NCI-H2227 treated with DMSO at 0.1 percent for 48 hours (cell line): ENCODE measurements around the gene RIMKLA.

Experiments used
- DNase-seq: peaks from one replicate; lab custom pipeline; 2025; lab: John Stamatoyannopoulos, UW

Gene RIMKLA

GRCh38 chr1:42430286-42431135, 49.9 kb downstream of the RIMKLA start:
- no peak for DNase-seq

GRCh38 chr1:42431514-42431913, 50.9 kb downstream of the RIMKLA start:
- DNase-seq: no peak

GRCh38 chr1:42432714-42433113, 52.1 kb downstream of the RIMKLA start:
- DNase-seq: no peak

GRCh38 chr1:42433369-42433768, 52.8 kb downstream of the RIMKLA start:
- DNase-seq: no peak

GRCh38 chr1:42434340-42434739, 53.7 kb downstream of the RIMKLA start:
- DNase-seq: no peak

- no peak for DNase-seq
These were observed 59.3 kb downstream of the RIMKLA start for GRCh38 chr1:42439940-42440339.

GRCh38 chr1:42442662-42443061, 62.1 kb downstream of the RIMKLA start:
- no peak for DNase-seq

GRCh38 chr1:42449256-42449655, 68.7 kb downstream of the RIMKLA start:
- DNase-seq: peak; percentile 36

GRCh38 chr1:42450061-42450460, 69.5 kb downstream of the RIMKLA start:
- DNase-seq: no peak

GRCh38 chr1:42453386-42453785, 72.8 kb downstream of the RIMKLA start:
- DNase-seq: no peak

GRCh38 chr1:42454403-42454802, 73.8 kb downstream of the RIMKLA start:
- no peak for DNase-seq

- DNase-seq: peak; percentile 91
These were observed 75.6 kb downstream of the RIMKLA start, which contains the start of the genes PPCS and ZMYND12 for GRCh38 chr1:42456010-42456753. TSS of gene PPCS (plus strand) at chr1:42456543. CDS start at chr1:42456566, 23 bp downstream. TSS of gene ZMYND12 (minus strand) at chr1:42456022. CDS start at chr1:42455997, 25 bp downstream.

GRCh38 chr1:42456754-42457089, 76.1 kb downstream of the RIMKLA start:
- DNase-seq: peak; percentile 66

GRCh38 chr1:42461196-42461595, 80.6 kb downstream of the RIMKLA start:
- DNase-seq: no peak

- DNase-seq: peak; percentile 99
These were observed 82.5 kb downstream of the RIMKLA start, which contains the start of gene CCDC30 for GRCh38 chr1:42462828-42463763. TSS of gene CCDC30 (plus strand) at chr1:42463286. CDS start at chr1:42480552, 17,266 bp downstream.

GRCh38 chr1:42463921-42464320, 83.3 kb downstream of the RIMKLA start:
- DNase-seq: no peak

GRCh38 chr1:42466030-42466429, 85.4 kb downstream of the RIMKLA start:
- DNase-seq: no peak

GRCh38 chr1:42469727-42470126, 89.1 kb downstream of the RIMKLA start:
- no peak for DNase-seq
